CD4-positive, CD25-positive, alpha-beta regulatory T cell (primary cell): ENCODE results near the gene CCDC102A. TPM values are rescaled to one million over a fixed set of nuclear protein-coding genes. Genes with fewer than 3 reads are reported as not detected.
A peak's percentile ranks its signal among the peaks of the same experiment; 100 is the strongest.

Experiments used
- ATAC-seq, 2 donors: fragments of 150-1000 bp; cut with Tn5 transposase; one replicate each; pipeline ENCODE4 v1.10.0; 2021; ENCODE audit warnings: low read depth in 2 of 2, moderate number of reproducible peaks in 2 of 2, moderate library complexity in 1 of 2
- DNase-seq, 3 donors: peaks; one replicate each; pipeline versions ENCODE4 v3.0.0 to v3.0.0-alpha.2; 2012 to 2022; ENCODE audit warnings: mixed read lengths in 1 of 3
- H3K27ac ChIP-seq: one replicate; pipeline ENCODE4 v1.7.0; 2013; ENCODE audit warnings: mild to moderate bottlenecking, low read length; ENCODE audit not compliant: insufficient read depth, poor library complexity, severe bottlenecking
- H3K27me3 ChIP-seq: one replicate; pipeline ENCODE4 v1.7.0; 2013; ENCODE audit warnings: low read length; ENCODE audit not compliant: control insufficient read depth, insufficient read depth
- H3K36me3 ChIP-seq: one replicate; pipeline ENCODE4 v1.7.0; 2013; ENCODE audit warnings: mild to moderate bottlenecking, low read length, moderate library complexity; ENCODE audit not compliant: control insufficient read depth, insufficient read depth
- H3K4me1 ChIP-seq: 2 replicates; pipeline ENCODE4 v1.7.0; 2013; ENCODE audit warnings: mild to moderate bottlenecking, low read length; ENCODE audit not compliant: insufficient read depth, control insufficient read depth, poor library complexity, severe bottlenecking
- H3K4me3 ChIP-seq: one replicate; pipeline ENCODE4 v1.7.0; 2013; ENCODE audit warnings: low read depth, mild to moderate bottlenecking, low read length, moderate library complexity
- H3K9me3 ChIP-seq, 2 experiments: 1 replicate in 1 of 2; 2 replicates in 1 of 2; pipeline ENCODE4 v1.7.0; 2013; ENCODE audit warnings: low read length in 2 of 2, mild to moderate bottlenecking in 1 of 2, moderate library complexity in 1 of 2; ENCODE audit not compliant: control insufficient read depth in 2 of 2
- H3K27ac Mint-ChIP-seq, 3 donors: one replicate each; pipeline ENCODE4 v1.8.0; 2020 to 2022; ENCODE audit warnings: mild to moderate bottlenecking in 3 of 3, mixed read lengths in 3 of 3, moderate library complexity in 2 of 3
- H3K27me3 Mint-ChIP-seq: one replicate; pipeline ENCODE4 v1.8.0; 2022; ENCODE audit warnings: mild to moderate bottlenecking, mixed read lengths
- H3K36me3 Mint-ChIP-seq: one replicate; pipeline ENCODE4 v1.8.0; 2020; ENCODE audit warnings: mixed read lengths
- H3K4me1 Mint-ChIP-seq, 4 donors: one replicate each; pipeline ENCODE4 v1.8.0; 2020 to 2022; ENCODE audit warnings: mixed read lengths in 4 of 4, mild to moderate bottlenecking in 1 of 4
- H3K4me3 Mint-ChIP-seq, 4 donors: one replicate each; pipeline ENCODE4 v1.8.0; 2020 to 2022; ENCODE audit warnings: mild to moderate bottlenecking in 4 of 4, mixed read lengths in 4 of 4, moderate library complexity in 3 of 4
- H3K9me3 Mint-ChIP-seq, 7 donors: one replicate each; pipeline ENCODE4 v1.8.0; 2020 to 2022; ENCODE audit warnings: mixed read lengths in 7 of 7, mild to moderate bottlenecking in 3 of 7, moderate library complexity in 2 of 7
- polyA plus RNA-seq, 4 donors: library from polyadenylated mRNA; unstranded; fragments of 300-500 nt; fragmentation: Illumina TruSeq; gene quantifications; one replicate each; pipeline ENCODE4 v1.2.3, GENCODE V29; 2021
- total RNA-seq: library from RNA; stranded (reverse); gene quantifications from one replicate; pipeline ENCODE4 v1.2.3, GENCODE V29; 2022

CCDC102A gene
- total RNA-seq (4.7 TPM), polyA plus RNA-seq (1 to 10 TPM; 1.9 to 4.0 (median 2.8) TPM)

DNA sequence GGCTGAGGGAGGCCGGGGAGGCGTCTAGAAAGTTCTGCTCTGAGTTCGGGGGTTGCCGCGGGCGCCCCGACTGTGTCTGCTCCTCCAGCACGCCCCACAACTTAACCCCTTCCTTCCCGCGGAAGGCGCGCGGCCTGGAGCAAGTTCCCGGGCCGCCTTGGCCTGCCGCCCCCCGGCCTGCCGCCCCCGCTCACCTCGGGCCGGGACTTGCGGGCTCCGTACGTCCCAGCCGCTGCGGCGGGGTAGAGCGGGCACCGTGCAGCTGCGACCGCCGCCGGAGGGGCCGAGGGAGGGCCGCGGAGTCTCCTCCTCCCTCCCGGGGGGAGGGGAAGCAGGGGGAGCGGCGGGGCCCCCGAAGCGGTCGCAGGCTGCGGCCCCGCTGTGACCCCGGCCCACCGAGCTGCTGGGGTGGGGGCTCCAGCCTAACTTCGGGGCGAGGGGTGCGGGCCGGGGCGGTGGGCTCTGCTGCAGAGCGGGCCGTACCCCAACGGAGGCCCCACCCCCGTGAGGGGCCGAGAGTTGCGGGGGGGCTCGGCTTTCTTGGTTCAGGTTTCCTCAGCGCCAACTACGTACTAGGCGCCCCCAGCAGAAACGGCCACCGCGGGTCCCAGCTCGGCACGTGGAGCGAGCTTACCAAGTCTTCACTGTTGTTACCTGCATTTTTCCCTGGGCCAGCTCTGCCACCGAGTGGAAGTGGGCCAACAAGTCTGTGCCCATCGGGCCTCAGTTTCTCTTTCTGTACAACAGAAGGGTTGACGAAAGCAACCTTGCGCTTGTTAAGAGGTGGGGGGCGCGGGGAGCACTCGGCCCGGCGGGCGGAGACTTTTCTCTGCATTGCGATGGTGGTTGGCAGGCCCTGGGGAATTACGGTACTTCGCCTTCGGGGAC lies at the start of gene CCDC102A:
Gene CCDC102A, minus strand, starts transcription at position 266 of the 888 bp plus-strand sequence. CDS start 7,394 bp downstream, outside the sequence.
- H3K9me3 Mint-ChIP-seq = no peaks in the 10 kb centered on the region
- DNase-seq (peak in 2 of 3 donors; percentile 32 to 54), ATAC-seq (peak; percentile 46 to 48)
- H3K4me3 Mint-ChIP-seq = peak within 1 kb of the TSS; percentile 88 to 91 (median 90)
- Histone ChIP-seq H3K36me3 (no peaks in the 10 kb centered on the region), H3K27ac (peak within 1 kb of the TSS; percentile 93), H3K4me3 (peak within 1 kb of the TSS; percentile 76), H3K27me3 (no peaks in the 10 kb centered on the region), H3K4me1 (peaks cover 51% of the 10 kb centered on the region), H3K9me3 (no peaks in the 10 kb centered on the region)
- peak within 1 kb of the TSS; percentile 94 to 97 (median 97) for H3K27ac Mint-ChIP-seq
- peaks cover 15 to 66% (median 39%) of the 10 kb centered on the region in 4 donors for H3K4me1 Mint-ChIP-seq
- H3K36me3 Mint-ChIP-seq = no peaks in the 10 kb centered on the region
- H3K27me3 Mint-ChIP-seq = no peaks in the 10 kb centered on the region

DNA sequence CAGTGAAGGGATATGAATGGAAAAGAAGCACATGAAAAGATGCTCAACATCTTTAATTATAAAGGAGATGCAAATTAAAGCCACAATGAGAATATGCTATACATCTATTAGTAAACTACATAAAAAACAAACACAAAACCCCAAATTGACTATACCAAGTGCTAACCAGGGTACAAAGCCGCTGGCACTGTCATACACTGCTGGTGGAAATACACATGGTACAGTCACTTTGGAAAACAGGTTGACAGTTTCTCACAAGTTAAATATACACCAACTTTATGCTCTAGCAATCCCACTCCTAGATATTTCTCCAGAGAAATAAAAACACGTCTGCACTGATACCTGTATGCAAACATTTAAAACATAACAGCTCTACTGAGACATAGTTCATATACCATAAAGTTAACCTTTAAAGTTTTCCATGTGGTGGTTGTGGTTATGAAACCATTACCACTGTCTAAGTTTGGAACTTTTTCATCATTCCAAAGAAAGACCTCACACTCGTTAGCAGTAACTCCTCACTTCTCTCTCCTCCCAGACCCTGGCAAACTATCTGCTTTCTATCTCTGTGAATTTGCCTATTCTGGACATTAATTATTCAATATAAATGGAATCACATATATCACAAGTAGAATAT lies 48.8 kb upstream of the CCDC102A start:
- ATAC-seq = no peak
- H3K4me1 Mint-ChIP-seq = peaks cover 0 to 5% (median under 1%) of the 10 kb centered on the region in 4 donors

DNA sequence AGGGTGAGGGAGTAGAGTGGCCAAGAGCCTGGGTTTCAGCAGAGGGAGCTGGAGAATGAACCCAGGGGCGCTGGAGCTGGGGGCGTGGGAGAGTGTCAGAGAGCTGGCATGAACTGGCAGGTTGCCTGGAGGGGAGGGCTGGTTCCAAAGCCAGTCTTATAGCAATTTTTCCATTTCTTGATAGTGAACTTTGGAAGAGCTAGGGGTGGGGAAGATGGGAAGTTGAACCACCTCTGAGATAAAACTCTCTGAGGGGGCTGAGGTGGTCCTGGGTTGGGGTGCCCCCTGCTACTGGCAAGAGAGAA lies 42.9 kb upstream of the CCDC102A start:
- no peak overlapping the region for H3K4me3 ChIP-seq
- Mint-ChIP-seq H3K27me3 (peaks cover 20% of the 10 kb centered on the region), H3K9me3 (peaks cover 0 to 3% (median 0%) of the 10 kb centered on the region in 7 donors), H3K27ac (peak overlapping the region in 1 of 3 donors; percentile 18), H3K4me3 (no peak overlapping the region), H3K4me1 (peaks cover 5 to 34% (median 20%) of the 10 kb centered on the region in 4 donors), H3K36me3 (no peaks in the 10 kb centered on the region)
- H3K4me1 ChIP-seq = peaks cover 24% of the 10 kb centered on the region
- no peaks in the 10 kb centered on the region for H3K36me3 ChIP-seq
- ATAC-seq (no peak), DNase-seq (no peak)
- H3K27ac ChIP-seq = no peak overlapping the region
- no peaks in the 10 kb centered on the region for H3K9me3 ChIP-seq
- H3K27me3 ChIP-seq = peaks cover 4% of the 10 kb centered on the region

More for the DNA sequence above, 48.8 kb upstream of the CCDC102A start:
- H3K27ac Mint-ChIP-seq = no peak overlapping the region
- Histone ChIP-seq H3K27ac (no peak overlapping the region), H3K27me3 (peaks cover 4% of the 10 kb centered on the region), H3K9me3 (no peaks in the 10 kb centered on the region), H3K4me3 (no peak overlapping the region), H3K36me3 (no peaks in the 10 kb centered on the region), H3K4me1 (no peaks in the 10 kb centered on the region)
- H3K27me3 Mint-ChIP-seq = peaks cover 33% of the 10 kb centered on the region
- no peak overlapping the region for H3K4me3 Mint-ChIP-seq
- no peaks in the 10 kb centered on the region for H3K36me3 Mint-ChIP-seq
- DNase-seq = no peak
- no peaks in the 10 kb centered on the region for H3K9me3 Mint-ChIP-seq

DNA sequence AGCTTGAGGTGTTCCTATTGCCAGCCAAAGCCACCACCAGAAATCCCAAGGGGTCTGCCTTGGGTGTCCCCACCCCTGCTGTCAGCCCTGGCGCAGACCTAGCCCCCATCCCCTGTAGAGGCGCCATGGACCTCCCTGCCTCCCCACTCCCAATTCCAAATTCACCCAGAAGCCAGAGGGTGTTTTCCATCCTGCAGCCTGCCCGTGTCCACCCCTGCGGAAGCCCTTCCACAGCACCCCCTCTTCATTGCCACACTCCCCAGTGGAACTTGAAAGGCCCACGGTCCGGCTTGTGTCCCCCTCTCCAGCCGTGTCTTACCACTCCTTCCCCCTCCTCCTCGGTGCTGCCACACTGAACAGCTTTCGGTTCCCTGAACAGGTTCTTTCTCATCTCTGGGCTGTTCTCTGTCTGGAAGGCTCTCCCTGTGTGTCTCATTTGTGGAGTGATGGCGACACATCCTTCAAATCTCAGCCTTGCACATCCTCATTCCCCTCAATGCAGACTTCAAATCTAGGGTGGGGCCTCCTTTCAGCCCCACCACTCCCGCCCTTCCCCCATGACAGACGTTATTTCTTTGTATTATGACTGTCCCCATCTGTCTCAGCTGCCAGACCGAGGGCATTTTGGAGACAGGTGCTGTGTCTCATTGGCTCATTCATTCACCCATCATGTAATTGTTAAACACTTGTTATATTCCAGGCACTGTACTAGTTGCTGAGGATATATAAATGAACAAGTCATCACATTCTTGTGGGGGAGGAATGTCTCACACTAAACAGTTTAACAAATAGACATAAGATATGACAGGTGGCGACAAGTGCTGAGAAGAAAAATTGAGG lies 42.4 kb upstream of the CCDC102A start:
- peaks cover 0 to 3% (median 0%) of the 10 kb centered on the region in 7 donors for H3K9me3 Mint-ChIP-seq
- peak overlapping the region in 3 of 4 donors; percentile 35 to 63 (median 54) for H3K4me3 Mint-ChIP-seq
- H3K27ac Mint-ChIP-seq = peak overlapping the region in 2 of 3 donors; percentile 18 to 63
- Histone ChIP-seq H3K27me3 (peaks cover 4% of the 10 kb centered on the region), H3K4me3 (no peak overlapping the region), H3K4me1 (peaks cover 24% of the 10 kb centered on the region), H3K36me3 (no peaks in the 10 kb centered on the region), H3K9me3 (no peaks in the 10 kb centered on the region), H3K27ac (no peak overlapping the region)
- H3K4me1 Mint-ChIP-seq = peaks cover 5 to 34% (median 20%) of the 10 kb centered on the region in 4 donors
- DNase-seq (peak in 1 of 3 donors; percentile 32), ATAC-seq (no peak)
- H3K27me3 Mint-ChIP-seq = peaks cover 20% of the 10 kb centered on the region
- no peaks in the 10 kb centered on the region for H3K36me3 Mint-ChIP-seq

DNA sequence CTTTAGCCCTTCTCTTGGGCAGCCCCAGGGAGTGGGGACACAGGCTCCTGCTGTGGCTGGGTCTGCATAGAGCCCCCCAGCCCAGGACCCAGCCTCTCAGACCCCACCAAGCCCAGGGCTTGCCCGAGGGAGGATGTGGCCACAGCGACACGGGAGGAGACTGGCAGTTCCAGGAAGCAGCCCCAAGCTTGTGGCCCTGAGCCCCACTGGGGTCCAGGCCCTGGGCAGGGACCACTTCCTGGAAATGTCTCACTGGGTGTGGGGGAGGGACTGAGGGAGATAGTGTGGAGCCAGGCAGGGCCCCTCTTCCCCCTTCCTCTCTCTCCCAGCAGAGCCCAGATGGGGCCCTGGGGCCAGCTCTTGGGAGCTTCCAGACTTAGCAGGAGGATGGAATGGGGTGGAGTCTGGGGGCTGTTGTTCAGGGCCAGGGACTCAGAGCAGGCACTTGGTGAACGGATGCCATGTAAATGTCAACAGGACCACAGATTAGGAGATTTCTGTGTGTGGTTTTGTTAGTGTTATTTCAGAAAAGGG lies 41.4 kb upstream of the CCDC102A start:
- peak in 1 of 2 donors; percentile 41 for ATAC-seq

DNA sequence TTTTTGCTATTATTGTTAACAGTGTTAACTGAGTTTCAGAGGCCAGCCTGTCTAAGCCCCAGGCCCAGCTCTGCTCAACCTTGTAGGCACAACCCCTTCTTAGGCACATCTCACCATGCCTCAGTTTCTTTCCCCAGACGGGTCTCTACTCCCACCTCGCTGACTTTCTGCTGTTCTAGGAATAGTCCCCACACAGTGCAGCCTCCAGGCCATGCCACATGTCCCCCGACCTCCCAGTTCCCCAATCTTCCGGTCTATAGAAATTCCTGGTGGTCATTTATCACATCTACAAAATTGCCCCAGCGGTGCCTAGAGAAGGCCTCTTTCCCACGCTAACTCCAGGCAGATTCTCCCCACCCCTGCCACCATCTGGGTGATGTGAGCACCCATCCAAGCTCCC lies 40.8 kb upstream of the CCDC102A start:
- ATAC-seq = no peak
- H3K4me1 Mint-ChIP-seq = peaks cover 5 to 34% (median 20%) of the 10 kb centered on the region in 4 donors
- peak overlapping the region; percentile 52 to 80 (median 69) for H3K27ac Mint-ChIP-seq
- Histone ChIP-seq H3K9me3 (no peaks in the 10 kb centered on the region), H3K4me1 (peaks cover 24% of the 10 kb centered on the region), H3K36me3 (no peaks in the 10 kb centered on the region), H3K27ac (no peak overlapping the region), H3K27me3 (peaks cover 2% of the 10 kb centered on the region), H3K4me3 (no peak overlapping the region)
- H3K27me3 Mint-ChIP-seq = peaks cover 13% of the 10 kb centered on the region
- DNase-seq = no peak
- peak overlapping the region in 1 of 4 donors; percentile 48 for H3K4me3 Mint-ChIP-seq
- peaks cover 0 to 3% (median 0%) of the 10 kb centered on the region in 7 donors for H3K9me3 Mint-ChIP-seq
- H3K36me3 Mint-ChIP-seq = no peaks in the 10 kb centered on the region

More for the DNA sequence above, 41.4 kb upstream of the CCDC102A start:
- Histone ChIP-seq H3K27ac (no peak overlapping the region), H3K27me3 (peaks cover 4% of the 10 kb centered on the region), H3K36me3 (no peaks in the 10 kb centered on the region), H3K4me1 (peaks cover 24% of the 10 kb centered on the region), H3K9me3 (no peaks in the 10 kb centered on the region), H3K4me3 (no peak overlapping the region)
- peak overlapping the region; percentile 63 to 76 (median 69) for H3K27ac Mint-ChIP-seq
- H3K36me3 Mint-ChIP-seq = no peaks in the 10 kb centered on the region
- peaks cover 13% of the 10 kb centered on the region for H3K27me3 Mint-ChIP-seq
- H3K4me3 Mint-ChIP-seq = peak overlapping the region in 2 of 4 donors; percentile 23 to 63
- H3K9me3 Mint-ChIP-seq = peaks cover 0 to 3% (median 0%) of the 10 kb centered on the region in 7 donors
- peak in 1 of 3 donors; percentile 79 for DNase-seq
- H3K4me1 Mint-ChIP-seq = peaks cover 5 to 34% (median 20%) of the 10 kb centered on the region in 4 donors

DNA sequence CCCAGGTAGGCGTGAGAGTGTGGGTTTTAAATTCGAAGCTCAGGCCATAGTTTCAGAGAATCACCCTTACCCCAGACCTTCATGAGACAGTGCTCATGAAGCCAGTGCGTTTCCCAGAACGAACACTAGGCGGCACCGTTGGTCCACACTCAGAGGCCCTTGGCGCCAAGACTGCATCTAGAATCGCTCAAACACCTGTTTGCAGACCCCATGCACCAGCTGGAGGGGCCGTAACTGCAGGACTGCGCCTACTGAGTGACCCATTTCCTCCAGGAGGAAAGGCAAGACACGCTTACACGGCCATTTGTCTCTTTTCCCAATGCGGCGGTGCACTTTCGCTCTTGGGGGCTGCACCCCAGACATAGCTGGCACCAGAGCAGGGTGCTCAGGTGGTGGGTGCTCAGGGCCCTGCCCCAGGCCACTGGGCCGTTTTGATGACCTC lies 40.1 kb upstream of the CCDC102A start:
- Mint-ChIP-seq H3K36me3 (no peaks in the 10 kb centered on the region), H3K4me1 (peaks cover 5 to 34% (median 20%) of the 10 kb centered on the region in 4 donors), H3K4me3 (peak overlapping the region in 1 of 4 donors; percentile 48), H3K9me3 (peaks cover 0 to 3% (median 0%) of the 10 kb centered on the region in 7 donors), H3K27me3 (peaks cover 12% of the 10 kb centered on the region), H3K27ac (peak overlapping the region in 1 of 3 donors; percentile 49)
- ATAC-seq = peak; percentile 61 to 72
- Histone ChIP-seq H3K4me1 (peaks cover 24% of the 10 kb centered on the region), H3K36me3 (no peaks in the 10 kb centered on the region), H3K27me3 (no peaks in the 10 kb centered on the region), H3K27ac (no peak overlapping the region), H3K4me3 (no peak overlapping the region), H3K9me3 (no peaks in the 10 kb centered on the region)
- DNase-seq = peak; percentile 59 to 86 (median 75)
